ENCODE results near the gene PPIA. TPM values are rescaled to one million over a fixed set of nuclear protein-coding genes. Genes with fewer than 3 reads are reported as not detected.

PPIA gene
- total RNA-seq, 1 experiment from 2014 or later, result 2,465 TPM

DNA sequence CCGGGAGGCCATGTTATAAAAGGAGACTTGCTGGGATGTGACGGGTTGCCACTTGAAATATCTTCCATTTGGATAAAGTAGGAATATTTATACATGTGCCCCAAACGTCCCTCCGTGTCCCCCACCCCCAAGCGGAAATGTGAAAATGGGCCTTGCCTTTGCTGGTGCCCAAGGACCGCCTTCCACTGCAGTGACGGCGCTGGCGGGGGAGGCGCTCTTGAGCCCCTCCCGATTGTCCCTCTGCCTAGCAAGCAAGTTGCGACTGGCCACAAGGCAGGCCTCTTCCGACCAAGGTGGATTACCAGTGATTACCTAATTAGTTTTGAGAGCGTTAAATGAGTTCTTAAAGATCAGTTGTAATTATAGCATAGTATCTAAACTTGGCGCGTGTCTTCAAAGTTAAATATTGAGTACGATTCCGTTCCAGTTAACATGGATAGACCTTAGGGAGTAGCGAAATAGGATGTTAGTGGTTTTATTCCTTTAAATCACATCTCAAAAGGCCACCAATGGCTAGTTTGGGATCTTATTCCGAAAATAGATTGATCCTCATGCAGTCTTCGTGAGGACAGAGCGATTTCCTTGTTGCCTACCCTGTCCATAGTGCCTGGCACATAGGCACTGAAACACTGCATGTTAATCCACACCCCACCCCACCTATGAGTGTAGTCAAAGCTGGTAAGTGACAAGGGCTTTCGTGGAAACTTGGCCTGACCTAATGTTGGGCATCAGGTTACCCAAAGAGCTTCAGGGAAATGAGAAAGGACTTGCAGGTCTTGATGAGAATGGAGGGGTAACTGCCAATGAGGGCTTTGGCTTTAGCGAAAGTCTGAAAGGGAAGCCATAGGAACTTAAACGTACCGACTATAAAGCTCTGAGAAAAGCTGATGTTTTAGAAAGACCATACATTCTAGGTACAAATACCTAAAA lies 1.1 kb downstream of the PPIA start:
- H3K4me3 Mint-ChIP-seq, result peak overlapping the region; percentile 100
- H3K9me3 Mint-ChIP-seq, result no peaks in the 10 kb centered on the region
- CTCF ChIA-PET, result interaction anchor here (1.9 kb wide), 1 partner anchor 50 kb away, joined by 7 read pairs; the partner anchor contains the start of gene H2AZ2

More for the DNA sequence above, 1.1 kb downstream of the PPIA start:
- POLR2A ChIA-PET, result interaction anchor here (0.5 to 1.1 kb wide), 6 partner anchors 50 to 232 kb away, joined by 3 to 7 read pairs (median 3); partner anchors contain the start of genes CCM2, DDX56 and H2AZ2
- ATAC-seq, result peak; percentile 28
- Mint-ChIP-seq H3K27ac (peak overlapping the region; percentile 99), H3K36me3 (peaks cover 53% of the 10 kb centered on the region), H3K27me3 (ENCODE audit: low read depth) (no peaks in the 10 kb centered on the region), H3K4me1 (peaks cover 18% of the 10 kb centered on the region)
- peak; percentile 79 for DNase-seq (ENCODE audit: low spot score)
- TF ChIP-seq EMX1 (CRISPR knock-in tag; IDR thresholded peaks at IDR 0.05) (peak; percentile 26; the same call in 1 of the 2 replicates), NFATC4 (CRISPR knock-in tag; IDR thresholded peaks at IDR 0.05) (0 out of 2 replicates have a peak, but pooled peaks have one; percentile 18), RORB (CRISPR knock-in tag; IDR thresholded peaks at IDR 0.05) (0 out of 2 replicates have a peak, but pooled peaks have one; percentile 1), NR2C2 (CRISPR knock-in tag; IDR thresholded peaks at IDR 0.05) (no peak), ZBTB21 (CRISPR knock-in tag; IDR thresholded peaks at IDR 0.05; ENCODE audit: borderline replicate concordance) (no peak)
- TF ChIP-seq, protein P1, sequence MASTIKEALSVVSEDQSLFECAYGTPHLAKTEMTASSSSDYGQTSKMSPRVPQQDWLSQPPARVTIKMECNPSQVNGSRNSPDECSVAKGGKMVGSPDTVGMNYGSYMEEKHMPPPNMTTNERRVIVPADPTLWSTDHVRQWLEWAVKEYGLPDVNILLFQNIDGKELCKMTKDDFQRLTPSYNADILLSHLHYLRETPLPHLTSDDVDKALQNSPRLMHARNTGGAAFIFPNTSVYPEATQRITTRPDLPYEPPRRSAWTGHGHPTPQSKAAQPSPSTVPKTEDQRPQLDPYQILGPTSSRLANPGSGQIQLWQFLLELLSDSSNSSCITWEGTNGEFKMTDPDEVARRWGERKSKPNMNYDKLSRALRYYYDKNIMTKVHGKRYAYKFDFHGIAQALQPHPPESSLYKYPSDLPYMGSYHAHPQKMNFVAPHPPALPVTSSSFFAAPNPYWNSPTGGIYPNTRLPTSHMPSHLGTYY (CRISPR knock-in tag; IDR thresholded peaks at IDR 0.05), result peak; percentile 23; the same call in 1 of the 2 replicates
- TF ChIP-seq, protein P2, sequence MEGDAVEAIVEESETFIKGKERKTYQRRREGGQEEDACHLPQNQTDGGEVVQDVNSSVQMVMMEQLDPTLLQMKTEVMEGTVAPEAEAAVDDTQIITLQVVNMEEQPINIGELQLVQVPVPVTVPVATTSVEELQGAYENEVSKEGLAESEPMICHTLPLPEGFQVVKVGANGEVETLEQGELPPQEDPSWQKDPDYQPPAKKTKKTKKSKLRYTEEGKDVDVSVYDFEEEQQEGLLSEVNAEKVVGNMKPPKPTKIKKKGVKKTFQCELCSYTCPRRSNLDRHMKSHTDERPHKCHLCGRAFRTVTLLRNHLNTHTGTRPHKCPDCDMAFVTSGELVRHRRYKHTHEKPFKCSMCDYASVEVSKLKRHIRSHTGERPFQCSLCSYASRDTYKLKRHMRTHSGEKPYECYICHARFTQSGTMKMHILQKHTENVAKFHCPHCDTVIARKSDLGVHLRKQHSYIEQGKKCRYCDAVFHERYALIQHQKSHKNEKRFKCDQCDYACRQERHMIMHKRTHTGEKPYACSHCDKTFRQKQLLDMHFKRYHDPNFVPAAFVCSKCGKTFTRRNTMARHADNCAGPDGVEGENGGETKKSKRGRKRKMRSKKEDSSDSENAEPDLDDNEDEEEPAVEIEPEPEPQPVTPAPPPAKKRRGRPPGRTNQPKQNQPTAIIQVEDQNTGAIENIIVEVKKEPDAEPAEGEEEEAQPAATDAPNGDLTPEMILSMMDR (IDR thresholded peaks at IDR 0.05), result peak; percentile 40; the same call in 1 of the 2 replicates
- TF ChIP-seq, protein P3, sequence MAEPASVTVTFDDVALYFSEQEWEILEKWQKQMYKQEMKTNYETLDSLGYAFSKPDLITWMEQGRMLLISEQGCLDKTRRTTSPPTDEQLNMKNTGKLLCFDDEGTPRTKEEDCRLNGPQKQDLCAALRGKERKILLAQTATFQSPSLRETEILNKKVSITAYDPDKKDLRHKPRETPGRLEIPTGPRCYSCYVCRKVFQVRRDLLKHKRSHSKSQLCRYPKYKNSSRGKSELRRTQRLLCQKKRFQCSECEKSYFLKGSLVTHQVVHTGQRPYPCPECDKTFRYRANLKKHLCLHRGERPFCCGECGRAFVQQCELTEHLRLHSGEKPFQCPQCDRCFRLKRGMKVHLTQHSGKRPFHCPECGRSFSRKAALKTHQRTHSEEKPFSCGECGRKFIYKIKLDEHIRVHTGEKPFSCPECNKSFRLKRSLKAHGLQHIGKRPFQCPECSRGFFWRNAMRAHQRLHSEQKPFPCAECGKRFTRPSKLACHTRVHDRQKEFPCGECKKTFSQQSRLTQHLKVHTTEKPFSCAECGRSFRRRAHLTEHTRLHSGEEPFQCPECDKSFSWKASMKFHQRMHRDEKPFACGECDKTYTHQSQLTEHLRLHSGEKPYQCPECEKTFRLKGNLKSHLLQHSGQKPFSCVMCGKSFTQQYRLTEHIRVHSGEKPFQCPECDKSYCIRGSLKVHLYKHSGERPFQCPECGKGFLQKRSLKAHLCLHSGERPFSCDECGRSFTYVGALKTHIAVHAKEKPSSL (CRISPR knock-in tag; conservative IDR thresholded peaks at IDR 0.05), result peak; percentile 55; the same call in 1 of the 2 replicates
- TF ChIP-seq, protein P4, sequence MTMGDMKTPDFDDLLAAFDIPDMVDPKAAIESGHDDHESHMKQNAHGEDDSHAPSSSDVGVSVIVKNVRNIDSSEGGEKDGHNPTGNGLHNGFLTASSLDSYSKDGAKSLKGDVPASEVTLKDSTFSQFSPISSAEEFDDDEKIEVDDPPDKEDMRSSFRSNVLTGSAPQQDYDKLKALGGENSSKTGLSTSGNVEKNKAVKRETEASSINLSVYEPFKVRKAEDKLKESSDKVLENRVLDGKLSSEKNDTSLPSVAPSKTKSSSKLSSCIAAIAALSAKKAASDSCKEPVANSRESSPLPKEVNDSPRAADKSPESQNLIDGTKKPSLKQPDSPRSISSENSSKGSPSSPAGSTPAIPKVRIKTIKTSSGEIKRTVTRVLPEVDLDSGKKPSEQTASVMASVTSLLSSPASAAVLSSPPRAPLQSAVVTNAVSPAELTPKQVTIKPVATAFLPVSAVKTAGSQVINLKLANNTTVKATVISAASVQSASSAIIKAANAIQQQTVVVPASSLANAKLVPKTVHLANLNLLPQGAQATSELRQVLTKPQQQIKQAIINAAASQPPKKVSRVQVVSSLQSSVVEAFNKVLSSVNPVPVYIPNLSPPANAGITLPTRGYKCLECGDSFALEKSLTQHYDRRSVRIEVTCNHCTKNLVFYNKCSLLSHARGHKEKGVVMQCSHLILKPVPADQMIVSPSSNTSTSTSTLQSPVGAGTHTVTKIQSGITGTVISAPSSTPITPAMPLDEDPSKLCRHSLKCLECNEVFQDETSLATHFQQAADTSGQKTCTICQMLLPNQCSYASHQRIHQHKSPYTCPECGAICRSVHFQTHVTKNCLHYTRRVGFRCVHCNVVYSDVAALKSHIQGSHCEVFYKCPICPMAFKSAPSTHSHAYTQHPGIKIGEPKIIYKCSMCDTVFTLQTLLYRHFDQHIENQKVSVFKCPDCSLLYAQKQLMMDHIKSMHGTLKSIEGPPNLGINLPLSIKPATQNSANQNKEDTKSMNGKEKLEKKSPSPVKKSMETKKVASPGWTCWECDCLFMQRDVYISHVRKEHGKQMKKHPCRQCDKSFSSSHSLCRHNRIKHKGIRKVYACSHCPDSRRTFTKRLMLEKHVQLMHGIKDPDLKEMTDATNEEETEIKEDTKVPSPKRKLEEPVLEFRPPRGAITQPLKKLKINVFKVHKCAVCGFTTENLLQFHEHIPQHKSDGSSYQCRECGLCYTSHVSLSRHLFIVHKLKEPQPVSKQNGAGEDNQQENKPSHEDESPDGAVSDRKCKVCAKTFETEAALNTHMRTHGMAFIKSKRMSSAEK (CRISPR knock-in tag; IDR thresholded peaks at IDR 0.05; ENCODE audit: borderline replicate concordance), result peak; percentile 3; the same call in 1 of the 2 replicates
- TF ChIP-seq, protein P5, sequence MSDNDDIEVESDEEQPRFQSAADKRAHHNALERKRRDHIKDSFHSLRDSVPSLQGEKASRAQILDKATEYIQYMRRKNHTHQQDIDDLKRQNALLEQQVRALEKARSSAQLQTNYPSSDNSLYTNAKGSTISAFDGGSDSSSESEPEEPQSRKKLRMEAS (CRISPR knock-in tag; IDR thresholded peaks at IDR 0.05), result 0 out of 2 replicates have a peak, but pooled peaks have one; percentile 6

Measured in WTC11 (cell line).